ENCODE results near the gene MGARP. TPM values are rescaled to one million over a fixed set of nuclear protein-coding genes. Genes with fewer than 3 reads are reported as not detected.
"Not testable (repeated sequence)": the region's sequence is repeated elsewhere in the genome, so short reads cannot be mapped to it uniquely, and the experiment has no call there.

MGARP gene
- polyA plus RNA-seq (2011; rRNA removed) = 0.86 and 1.4 TPM in 2 replicates
- polyA plus RNA-seq (2012; cell fraction: cytosol; rRNA removed) = 0.98 and 1.0 TPM in 2 replicates
- polyA plus RNA-seq (2012; cell fraction: nucleus; rRNA removed) = 0.34 and 0.37 TPM in 2 replicates
- 1.1 to 1.4 TPM (median 1.1 TPM) in 3 replicates for polyA plus RNA-seq (2017; fragmentation: RNase III; extraction: RNeasy Plus Mini Kit Qiagen cat#74134 plus additional on column Dnase treatment)
- polyA minus RNA-seq (2011; rRNA and poly(A)+ RNA removed) = 0.25 TPM in 1 of 2 replicates, not detected in the other

- Histone ChIP-seq H3K4me3 (peak within 1 kb of the TSS; percentile 51), H3K9me3 (no peaks in the 10 kb centered on the region), H3K4me1 (0 out of 3 replicates have a peak, but pooled peaks cover 3% of the 10 kb centered on the region), H3K4me2 (peak within 1 kb of the TSS; percentile 84), H3K27ac (peak within 1 kb of the TSS; percentile 47 to 77; a peak in 4 of 6 replicates)
- FAIRE-seq (no peak), DNase-seq (ENCODE audit: low read depth in 1 of 2, low spot score in 1 of 2) (peak; percentile 10 to 42), ATAC-seq (peak; percentile 93 to 97)
- ChIA-PET POLR2A (no interaction called here), CTCF (interaction anchor here (0.7 to 1.6 kb wide), 3 partner anchors 9 to 16 kb away, joined by 3 to 4 read pairs (median 4); no protein-coding TSS in a partner anchor)
- TF ChIP-seq E2F6 (IDR thresholded peaks at IDR 0.05; ENCODE audit: borderline replicate concordance, low read depth) (0 out of 2 replicates have a peak, but pooled peaks have one; percentile 23), CHD4 (IDR thresholded peaks at IDR 0.05; ENCODE audit: borderline replicate concordance) (no peak), SREBF2 (IDR thresholded peaks at IDR 0.05) (no peak), RNF2 (IDR thresholded peaks at IDR 0.05; ENCODE audit: borderline replicate concordance, low read depth) (no peak), CBX8 (IDR thresholded peaks at IDR 0.05) (no peak), PHF8 (IDR thresholded peaks at IDR 0.05; ENCODE audit: borderline replicate concordance, low read depth) (no peak), USF2 (IDR thresholded peaks at IDR 0.05) (no peak)
- WGBS (ENCODE audit: missing lambda C conversion rate) = 36% methylated on average over 23 of the region's 51 CpGs
Measured at GRCh38 chr4:139279760-139280620, at the start of gene MGARP. MGARP (minus strand) TSS chr4:139280225; CDS start chr4:139280158, 67 bp downstream.

GRCh38 chr4:139329665-139330200, 49.7 kb upstream of the MGARP start:
- Histone ChIP-seq H3K9me3 (no peaks in the 10 kb centered on the region), H3K4me2 (no peak overlapping the region), H3K27ac (no peak overlapping the region), H3K4me3 (no peak overlapping the region), H3K4me1 (peaks cover 17% of the 10 kb centered on the region; the same call in 2 of the 3 replicates)
- CTCF ChIA-PET = interaction anchor here (0.5 to 1.5 kb wide), 2 partner anchors 11 to 249 kb away, joined by 3 to 5 read pairs; no protein-coding TSS in a partner anchor
- ATAC-seq (no peak), FAIRE-seq (no peak), DNase-seq (ENCODE audit: low read depth in 1 of 2, low spot score in 1 of 2) (no peak)
- TF ChIP-seq CBX2 (IDR thresholded peaks at IDR 0.05; ENCODE audit: borderline replicate concordance, low read depth) (no peak), BHLHE40 (IDR thresholded peaks at IDR 0.05; ENCODE audit: low read depth, low read length) (no peak)
- POLR2A ChIA-PET = no interaction called here
- WGBS (ENCODE audit: missing lambda C conversion rate) = 83% methylated on average over 4 of the region's 4 CpGs

- Histone ChIP-seq H3K4me3 (no peak overlapping the region), H3K4me1 (peaks cover 28% of the 10 kb centered on the region), H3K9me3 (no peaks in the 10 kb centered on the region), H3K4me2 (peak overlapping the region; percentile 34; the same call in 2 of the 3 replicates), H3K27ac (no peak overlapping the region)
- WGBS (ENCODE audit: missing lambda C conversion rate) = 61% methylated on average over 6 of the region's 6 CpGs
- ATAC-seq = no peak
- CTCF ChIA-PET = interaction anchor here (0.6 kb wide), 1 partner anchor 28 kb away, joined by 3 read pairs; no protein-coding TSS in a partner anchor
- POLR2A ChIA-PET = no interaction called here
- FAIRE-seq = no peak
- no peak for TF ChIP-seq FOSB (CRISPR knock-in tag; IDR thresholded peaks at IDR 0.05)
- TF ChIP-seq HOXB13 (CRISPR knock-in tag; IDR thresholded peaks at IDR 0.05; ENCODE audit: low read depth) = no peak
- no peak for TF ChIP-seq GATA3 (IDR thresholded peaks at IDR 0.05; ENCODE audit: borderline replicate concordance)
- no peak for TF ChIP-seq ESRRA (IDR thresholded peaks at IDR 0.05; ENCODE audit: borderline replicate concordance, low read length)
- no peak for TF ChIP-seq HEYL (CRISPR knock-in tag; IDR thresholded peaks at IDR 0.05)
- no peak for TF ChIP-seq POLR2AphosphoS2 (conservative IDR thresholded peaks at IDR 0.05; ENCODE audit: low read length)
- no peak for TF ChIP-seq CBX2 (IDR thresholded peaks at IDR 0.05; ENCODE audit: borderline replicate concordance, low read depth)
- TF ChIP-seq ELK1 (IDR thresholded peaks at IDR 0.05; ENCODE audit: low read depth, low read length) = no peak
- TF ChIP-seq MAX (IDR thresholded peaks at IDR 0.05) = no peak
- no peak for TF ChIP-seq HOXB5 (CRISPR knock-in tag; IDR thresholded peaks at IDR 0.05)
- no peak for TF ChIP-seq CTCF (IDR thresholded peaks at IDR 0.05)
- TF ChIP-seq FOSL2 (IDR thresholded peaks at IDR 0.05) = no peak
- TF ChIP-seq FOSL2 (CRISPR knock-in tag; IDR thresholded peaks at IDR 0.05) = no peak
- no peak for TF ChIP-seq SREBF2 (IDR thresholded peaks at IDR 0.05)
- no peak for TF ChIP-seq RFX5 (IDR thresholded peaks at IDR 0.05)
- TF ChIP-seq POLR2A (IDR thresholded peaks at IDR 0.05; ENCODE audit: low read length) = no peak
- no peak for TF ChIP-seq ZNF302 (CRISPR knock-in tag; IDR thresholded peaks at IDR 0.05)
- no peak for DNase-seq (ENCODE audit: low read depth in 1 of 2, low spot score in 1 of 2)
Measured at GRCh38 chr4:139324620-139325019, 44.6 kb upstream of the MGARP start.

GRCh38 chr4:139322541-139322940, 42.5 kb upstream of the MGARP start:
- FAIRE-seq; H3K4me2 ChIP-seq; DNase-seq (ENCODE audit: low read depth in 1 of 2, low spot score in 1 of 2); ATAC-seq; H3K4me3 ChIP-seq; POLR2A ChIA-PET; H3K9me3 ChIP-seq; H3K27ac ChIP-seq: not testable (repeated sequence)
- CTCF ChIA-PET = interaction anchor here (1.4 kb wide), 1 partner anchor 27 kb away, joined by 4 read pairs; no protein-coding TSS in a partner anchor
- peaks cover 28% of the 10 kb centered on the region for H3K4me1 ChIP-seq
- 96% methylated on average over 6 of the region's 6 CpGs for WGBS (ENCODE audit: missing lambda C conversion rate)

All from A549 (cell line).